HFFc6 (cell line): Measurements from ENCODE around the gene TBC1D3I. TPM values are rescaled to one million over a fixed set of nuclear protein-coding genes. Genes with fewer than 3 reads are reported as not detected.
"Not testable (repeated sequence)": the region's sequence is repeated elsewhere in the genome, so short reads cannot be mapped to it uniquely, and the experiment has no call there.

ENCODE experiments used
- DNase-seq: peaks from one replicate; pipeline ENCODE4 v3.0.0-alpha.2; 2018
- H3K27ac Mint-ChIP-seq: 2 replicates; pipeline ENCODE4 v1.8.0; 2020; ENCODE audit warnings: mild to moderate bottlenecking, mixed read lengths
- H3K27me3 Mint-ChIP-seq: 2 replicates; pipeline ENCODE4 v1.8.0; 2021; ENCODE audit warnings: mild to moderate bottlenecking, moderate library complexity, mixed read lengths; ENCODE audit not compliant: insufficient read depth
- H3K36me3 Mint-ChIP-seq: 2 replicates; pipeline ENCODE4 v1.8.0; 2021; ENCODE audit warnings: low read depth, mixed read lengths
- H3K4me1 Mint-ChIP-seq: 2 replicates; pipeline ENCODE4 v1.8.0; 2020; ENCODE audit warnings: low read depth, mixed read lengths
- H3K4me3 Mint-ChIP-seq: 2 replicates; pipeline ENCODE4 v1.8.0; 2020; ENCODE audit warnings: mild to moderate bottlenecking, moderate library complexity, mixed read lengths
- H3K9me3 Mint-ChIP-seq: 2 replicates; pipeline ENCODE4 v1.8.0; 2020; ENCODE audit warnings: mild to moderate bottlenecking, mixed read lengths
- long read RNA-seq: library from polyadenylated mRNA; unstranded; transcript quantifications from one replicate; pipeline ENCODE4 v2.0.0, GENCODE V29; 2019
- total RNA-seq, 6 experiments: library from RNA; stranded (reverse); fragmentation: NEBNext Ultra II Directional; extraction: Animal tissue kit (Norgen Biotek cat#: 25700); gene quantifications; 2 replicates in 1 of 6; 3 replicates in 5 of 6; pipeline ENCODE4 v1.2.3, GENCODE V29; 2021
- TF ChIP-seq, protein P1 (sequence below): fragments of 200-600 bp; sonication (generic); IDR thresholded peaks from 2 replicates; pipeline ENCODE4 v1.5.0; 2021; ENCODE audit warnings: antibody characterized with exemption, mild to moderate bottlenecking

The TBC1D3I gene
- under 1 TPM in 2 of 6 experiments, not detected in 4; 0.24 to 0.28 TPM for total RNA-seq
- long read RNA-seq = 0 reads

DNA sequence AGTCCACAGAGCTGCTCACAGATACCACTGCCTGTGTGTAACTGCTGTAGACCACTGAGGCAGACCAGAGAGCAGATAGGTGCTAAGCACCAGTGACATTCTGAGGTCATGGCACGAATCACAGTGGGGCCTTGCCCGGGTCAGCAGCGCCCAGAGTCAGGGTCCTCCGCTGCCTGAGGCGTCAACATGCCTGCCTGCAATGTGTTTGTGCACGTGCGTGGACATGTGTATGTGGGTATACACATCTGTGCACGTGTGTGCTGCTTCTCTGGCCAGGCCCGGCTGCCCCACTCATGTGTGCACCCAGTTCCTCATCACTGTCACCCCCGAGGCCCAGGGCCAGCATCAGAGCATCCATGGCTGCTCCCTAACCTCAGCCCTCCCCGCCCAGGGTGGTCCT is at the start of gene TBC1D3I:
Gene TBC1D3I, minus strand, starts transcription at position 101 of the 400 bp plus-strand sequence. CDS start 1,585 bp downstream, outside the sequence.
- not testable (repeated sequence) for H3K9me3 Mint-ChIP-seq, H3K27me3 Mint-ChIP-seq, H3K4me1 Mint-ChIP-seq, DNase-seq, H3K27ac Mint-ChIP-seq, H3K36me3 Mint-ChIP-seq, H3K4me3 Mint-ChIP-seq

DNA sequence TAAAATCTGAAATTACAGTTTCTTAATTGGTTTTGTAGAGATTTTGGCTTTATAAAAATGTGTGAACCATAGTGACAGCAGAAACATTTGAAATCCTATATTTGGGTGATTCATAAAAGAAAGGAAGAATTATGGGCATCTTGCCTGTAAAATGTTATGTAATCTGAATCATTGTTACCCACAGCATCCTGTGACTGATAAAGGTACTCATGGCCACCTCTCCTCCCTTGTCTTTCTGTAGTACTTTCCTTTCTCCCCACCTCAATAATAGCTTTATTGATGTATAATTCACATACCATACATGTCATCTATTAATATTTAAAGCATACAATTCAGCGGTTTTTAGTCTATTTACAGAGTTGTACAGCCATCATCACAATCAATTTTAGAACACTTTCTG is 30.8 kb upstream of the TBC1D3I start:
- not testable (repeated sequence) for H3K9me3 Mint-ChIP-seq, H3K4me1 Mint-ChIP-seq, H3K27me3 Mint-ChIP-seq, DNase-seq, H3K27ac Mint-ChIP-seq, H3K4me3 Mint-ChIP-seq, H3K36me3 Mint-ChIP-seq

DNA sequence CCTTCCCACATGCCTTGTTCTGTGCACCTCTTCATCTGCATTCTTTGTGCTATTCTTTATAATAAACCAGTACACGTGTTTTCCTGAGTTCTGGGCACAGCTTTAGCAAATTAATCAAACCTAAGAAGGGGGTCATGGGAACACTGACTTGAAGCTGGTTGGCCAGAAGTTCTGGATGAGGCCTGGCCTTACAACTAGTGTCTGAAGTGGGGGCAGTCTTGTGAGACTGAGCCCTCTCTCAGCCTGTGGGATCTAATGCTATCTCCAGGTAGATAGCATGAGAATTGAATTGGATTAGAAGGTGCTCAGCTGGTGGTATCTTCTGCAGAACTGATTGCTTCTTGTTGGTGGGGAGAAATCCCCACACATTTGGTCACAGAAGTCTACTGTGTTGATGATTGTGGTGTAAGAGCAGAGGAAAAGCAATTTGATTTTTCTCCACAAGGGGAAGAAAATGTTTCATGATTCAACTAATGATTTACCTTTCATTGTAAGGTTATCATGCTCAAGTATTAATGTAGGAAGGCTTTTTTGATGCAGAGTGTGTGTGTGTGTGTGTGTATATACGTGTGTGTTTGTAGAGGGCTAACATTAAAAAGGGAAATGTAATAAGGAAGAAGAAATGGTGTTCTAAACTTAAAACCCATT is 25.7 kb upstream of the TBC1D3I start:
- not testable (repeated sequence) for H3K27ac Mint-ChIP-seq, H3K36me3 Mint-ChIP-seq, H3K4me1 Mint-ChIP-seq, H3K4me3 Mint-ChIP-seq, H3K27me3 Mint-ChIP-seq, H3K9me3 Mint-ChIP-seq, DNase-seq

DNA sequence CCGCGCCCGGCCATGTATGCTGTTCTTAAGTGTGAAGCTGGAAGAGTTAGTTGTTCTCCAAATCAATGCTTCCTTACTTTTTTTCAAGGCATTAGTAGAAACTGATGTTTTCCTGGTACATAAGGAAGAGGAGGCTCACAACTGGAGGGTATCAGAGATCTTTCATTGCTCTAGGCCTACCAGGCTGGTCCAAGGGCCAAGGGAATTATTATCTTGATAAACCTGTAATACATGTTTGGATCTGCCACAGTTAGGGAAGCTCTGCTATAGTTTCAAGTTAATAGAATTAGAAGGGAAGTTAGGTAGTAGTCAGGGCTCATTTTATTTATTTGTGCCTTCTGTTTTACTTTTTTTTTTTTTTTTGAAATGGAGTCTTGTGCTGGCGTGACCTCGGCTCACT is 19.8 kb upstream of the TBC1D3I start:
- not testable (repeated sequence) for DNase-seq, H3K9me3 Mint-ChIP-seq, H3K4me1 Mint-ChIP-seq, H3K27me3 Mint-ChIP-seq, H3K27ac Mint-ChIP-seq, H3K36me3 Mint-ChIP-seq, H3K4me3 Mint-ChIP-seq

DNA sequence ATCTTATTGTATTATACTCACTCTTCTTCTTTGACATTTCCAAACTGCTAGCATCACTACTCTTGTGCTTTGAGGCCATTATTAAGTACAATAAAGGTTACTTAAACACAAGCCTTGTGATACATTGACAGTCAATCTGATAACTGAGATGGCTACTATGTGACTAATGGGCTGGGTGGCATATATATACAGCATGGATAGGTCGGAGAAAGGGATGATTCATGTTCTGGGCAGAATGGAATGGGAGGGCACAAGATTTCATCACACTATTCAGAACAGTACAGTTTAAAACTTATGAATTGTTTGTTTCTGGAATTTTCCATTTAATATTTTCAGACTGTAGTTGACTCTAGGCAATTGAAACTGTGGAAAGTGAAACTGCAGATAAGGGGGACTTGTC is 18.9 kb upstream of the TBC1D3I start:
- DNase-seq, H3K4me1 Mint-ChIP-seq, H3K4me3 Mint-ChIP-seq, H3K36me3 Mint-ChIP-seq, H3K27me3 Mint-ChIP-seq, H3K27ac Mint-ChIP-seq, H3K9me3 Mint-ChIP-seq: not testable (repeated sequence)

DNA sequence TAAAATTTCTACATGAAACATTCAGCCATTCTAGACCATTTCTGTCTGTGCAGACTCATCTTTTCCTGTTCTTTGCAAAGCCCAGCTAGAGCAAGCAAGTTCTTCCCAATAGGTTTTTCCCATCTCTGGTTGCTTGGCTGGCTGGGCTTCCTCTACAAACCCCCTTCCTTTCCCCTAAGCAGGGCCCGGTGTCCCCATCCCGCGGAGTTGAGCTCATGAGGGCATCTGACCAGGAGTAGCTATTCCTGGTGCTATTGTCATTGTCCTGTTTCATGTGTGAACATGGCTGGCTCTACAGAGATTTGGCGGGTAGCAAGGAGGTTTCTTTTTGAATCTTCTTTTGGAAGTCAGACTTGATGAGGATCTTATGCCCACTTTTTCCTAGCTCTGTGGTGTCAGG is 22.3 kb downstream of the TBC1D3I start:
- H3K4me1 Mint-ChIP-seq, H3K27me3 Mint-ChIP-seq, H3K4me3 Mint-ChIP-seq, H3K36me3 Mint-ChIP-seq, DNase-seq, H3K9me3 Mint-ChIP-seq, H3K27ac Mint-ChIP-seq: not testable (repeated sequence)

DNA sequence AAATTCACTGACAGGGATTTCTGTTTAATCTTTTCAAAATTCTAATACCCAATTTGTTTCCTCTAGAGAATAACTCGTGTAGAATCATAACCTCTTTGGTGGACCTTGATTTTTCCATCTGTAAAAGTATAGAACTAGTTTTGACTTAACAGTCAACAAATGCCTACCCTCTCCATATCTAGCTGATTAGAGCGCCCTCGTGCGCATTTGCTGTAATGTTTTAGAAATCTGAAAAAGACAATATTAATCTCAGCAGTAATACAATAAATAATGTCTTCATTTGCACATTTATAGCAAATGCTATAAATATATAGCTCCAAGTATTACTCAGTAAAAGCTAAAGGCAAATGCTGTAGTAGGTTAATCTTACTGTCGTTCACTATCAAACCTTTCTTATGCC is 34.7 kb downstream of the TBC1D3I start:
- H3K4me3 Mint-ChIP-seq, H3K4me1 Mint-ChIP-seq, H3K36me3 Mint-ChIP-seq, H3K27me3 Mint-ChIP-seq, H3K9me3 Mint-ChIP-seq, H3K27ac Mint-ChIP-seq: not testable (repeated sequence)
- DNase-seq = peak; percentile 7
- TF ChIP-seq, protein P1, sequence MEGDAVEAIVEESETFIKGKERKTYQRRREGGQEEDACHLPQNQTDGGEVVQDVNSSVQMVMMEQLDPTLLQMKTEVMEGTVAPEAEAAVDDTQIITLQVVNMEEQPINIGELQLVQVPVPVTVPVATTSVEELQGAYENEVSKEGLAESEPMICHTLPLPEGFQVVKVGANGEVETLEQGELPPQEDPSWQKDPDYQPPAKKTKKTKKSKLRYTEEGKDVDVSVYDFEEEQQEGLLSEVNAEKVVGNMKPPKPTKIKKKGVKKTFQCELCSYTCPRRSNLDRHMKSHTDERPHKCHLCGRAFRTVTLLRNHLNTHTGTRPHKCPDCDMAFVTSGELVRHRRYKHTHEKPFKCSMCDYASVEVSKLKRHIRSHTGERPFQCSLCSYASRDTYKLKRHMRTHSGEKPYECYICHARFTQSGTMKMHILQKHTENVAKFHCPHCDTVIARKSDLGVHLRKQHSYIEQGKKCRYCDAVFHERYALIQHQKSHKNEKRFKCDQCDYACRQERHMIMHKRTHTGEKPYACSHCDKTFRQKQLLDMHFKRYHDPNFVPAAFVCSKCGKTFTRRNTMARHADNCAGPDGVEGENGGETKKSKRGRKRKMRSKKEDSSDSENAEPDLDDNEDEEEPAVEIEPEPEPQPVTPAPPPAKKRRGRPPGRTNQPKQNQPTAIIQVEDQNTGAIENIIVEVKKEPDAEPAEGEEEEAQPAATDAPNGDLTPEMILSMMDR = peak; percentile 21; the same call in 1 of the 2 replicates

DNA sequence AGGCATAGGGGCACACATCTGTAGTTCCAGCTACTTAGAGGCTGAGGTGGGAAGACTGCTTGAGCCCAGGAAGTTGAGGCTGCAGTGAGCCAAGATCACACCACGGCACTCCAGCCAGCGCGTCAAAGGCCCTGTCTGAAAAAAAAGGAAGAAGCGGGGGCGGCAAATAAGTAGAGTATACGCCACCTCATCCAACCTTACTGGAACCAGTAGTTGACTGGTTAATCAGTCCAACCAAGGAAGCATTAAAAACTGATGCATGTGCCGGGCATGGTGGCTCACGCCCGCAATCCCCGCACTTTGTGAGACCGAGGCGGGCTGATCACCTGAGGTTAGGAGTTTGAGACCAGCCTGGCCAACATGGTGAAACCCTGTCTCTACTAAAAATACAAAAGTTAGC is 41.4 kb downstream of the TBC1D3I start:
- DNase-seq, H3K27ac Mint-ChIP-seq, H3K4me3 Mint-ChIP-seq, H3K36me3 Mint-ChIP-seq, H3K4me1 Mint-ChIP-seq, H3K27me3 Mint-ChIP-seq: not testable (repeated sequence)
- H3K9me3 Mint-ChIP-seq = peaks cover 12% of the 10 kb centered on the region; the same call in 1 of the 2 replicates

DNA sequence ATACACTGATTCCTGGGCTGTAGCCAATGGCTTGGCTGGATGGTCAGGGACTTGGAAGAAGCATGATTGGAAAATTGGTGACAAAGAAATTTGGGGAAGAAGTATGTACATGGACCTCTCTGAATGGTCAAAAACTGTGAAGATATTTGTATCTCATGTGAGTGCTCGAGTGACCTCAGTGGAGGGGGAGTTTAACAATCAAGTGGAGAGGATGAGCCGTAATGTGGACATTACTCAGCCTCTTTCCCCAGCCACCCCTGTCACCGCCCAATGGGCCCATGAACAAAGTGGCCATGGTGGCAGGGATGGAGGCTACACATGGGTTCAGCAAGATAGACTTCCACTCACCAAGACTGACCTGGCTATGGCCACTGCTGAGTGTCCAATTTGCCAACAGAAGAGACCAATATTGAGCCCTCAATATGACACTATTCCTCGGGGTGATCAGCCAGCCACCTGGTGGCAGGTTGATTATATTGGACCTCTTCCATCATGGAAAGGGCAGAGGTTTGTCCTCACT is 42.7 kb downstream of the TBC1D3I start:
- not testable (repeated sequence) for H3K27ac Mint-ChIP-seq, H3K36me3 Mint-ChIP-seq, H3K4me1 Mint-ChIP-seq, DNase-seq, H3K4me3 Mint-ChIP-seq, H3K27me3 Mint-ChIP-seq
- H3K9me3 Mint-ChIP-seq = peaks cover 12% of the 10 kb centered on the region; the same call in 1 of the 2 replicates

DNA sequence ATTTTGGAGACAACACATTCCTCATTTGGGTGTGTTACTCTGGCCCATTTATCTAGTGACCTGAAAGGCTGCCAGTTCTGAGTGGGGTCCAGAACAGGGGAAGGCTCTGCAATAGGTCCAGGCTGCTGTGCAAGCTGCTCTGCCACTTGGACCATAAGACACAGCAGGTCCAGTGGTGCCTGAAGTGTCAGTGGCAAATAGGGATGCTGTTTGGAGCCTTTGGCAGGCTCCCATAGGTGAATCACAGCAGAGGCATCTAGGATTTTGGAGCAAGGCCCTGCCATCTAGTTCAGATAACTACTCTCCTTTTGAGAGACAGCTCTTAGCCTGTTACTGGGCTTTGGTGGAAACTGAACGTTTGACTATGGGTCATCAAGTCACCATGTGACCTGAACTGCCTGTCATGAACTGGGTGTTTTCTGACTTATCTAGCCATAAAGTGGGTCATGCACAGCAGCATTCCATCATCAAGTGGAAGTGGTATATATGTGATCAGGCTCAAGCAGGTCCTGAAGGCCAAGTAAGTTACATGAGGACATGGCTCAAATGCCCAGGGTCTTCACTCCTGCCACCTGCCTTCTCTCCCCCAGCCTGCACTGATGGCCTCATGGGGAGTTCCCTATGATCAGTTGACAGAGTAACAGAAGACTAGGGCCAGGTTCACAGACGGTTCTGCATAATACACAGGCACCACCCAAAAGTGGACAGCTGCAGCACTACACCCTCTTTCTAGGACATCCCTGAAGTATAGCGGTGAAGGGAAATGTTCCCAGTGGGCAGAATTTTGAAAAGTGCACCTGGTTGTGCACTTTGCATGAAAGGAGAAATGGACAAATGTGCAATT is 43.4 kb downstream of the TBC1D3I start:
- H3K36me3 Mint-ChIP-seq, H3K27me3 Mint-ChIP-seq, H3K4me1 Mint-ChIP-seq, H3K4me3 Mint-ChIP-seq, DNase-seq, H3K27ac Mint-ChIP-seq: not testable (repeated sequence)
- H3K9me3 Mint-ChIP-seq = peaks cover 12% of the 10 kb centered on the region; the same call in 1 of the 2 replicates

DNA sequence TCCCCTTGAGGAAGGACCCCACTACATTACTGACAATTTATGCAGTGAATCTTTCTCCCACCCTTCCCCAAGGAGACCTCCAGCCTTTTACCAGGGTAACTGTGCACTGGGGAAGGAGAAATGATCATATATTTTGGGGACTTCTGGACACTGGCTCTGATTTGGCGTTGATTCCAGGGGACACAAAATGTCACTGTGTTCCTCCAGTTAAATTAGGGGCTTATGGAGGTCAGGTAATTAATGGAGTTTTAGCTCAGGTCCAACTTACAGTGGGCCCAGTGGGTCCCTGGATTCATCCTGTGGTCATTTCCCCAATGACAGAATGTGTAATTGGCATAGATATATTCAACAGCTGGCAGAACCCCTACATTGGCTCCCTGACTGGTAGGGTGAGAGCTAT is 44.8 kb downstream of the TBC1D3I start:
- H3K4me3 Mint-ChIP-seq, DNase-seq, H3K36me3 Mint-ChIP-seq, H3K4me1 Mint-ChIP-seq, H3K27me3 Mint-ChIP-seq, H3K27ac Mint-ChIP-seq: not testable (repeated sequence)
- H3K9me3 Mint-ChIP-seq = peaks cover 12% of the 10 kb centered on the region; the same call in 1 of the 2 replicates

DNA sequence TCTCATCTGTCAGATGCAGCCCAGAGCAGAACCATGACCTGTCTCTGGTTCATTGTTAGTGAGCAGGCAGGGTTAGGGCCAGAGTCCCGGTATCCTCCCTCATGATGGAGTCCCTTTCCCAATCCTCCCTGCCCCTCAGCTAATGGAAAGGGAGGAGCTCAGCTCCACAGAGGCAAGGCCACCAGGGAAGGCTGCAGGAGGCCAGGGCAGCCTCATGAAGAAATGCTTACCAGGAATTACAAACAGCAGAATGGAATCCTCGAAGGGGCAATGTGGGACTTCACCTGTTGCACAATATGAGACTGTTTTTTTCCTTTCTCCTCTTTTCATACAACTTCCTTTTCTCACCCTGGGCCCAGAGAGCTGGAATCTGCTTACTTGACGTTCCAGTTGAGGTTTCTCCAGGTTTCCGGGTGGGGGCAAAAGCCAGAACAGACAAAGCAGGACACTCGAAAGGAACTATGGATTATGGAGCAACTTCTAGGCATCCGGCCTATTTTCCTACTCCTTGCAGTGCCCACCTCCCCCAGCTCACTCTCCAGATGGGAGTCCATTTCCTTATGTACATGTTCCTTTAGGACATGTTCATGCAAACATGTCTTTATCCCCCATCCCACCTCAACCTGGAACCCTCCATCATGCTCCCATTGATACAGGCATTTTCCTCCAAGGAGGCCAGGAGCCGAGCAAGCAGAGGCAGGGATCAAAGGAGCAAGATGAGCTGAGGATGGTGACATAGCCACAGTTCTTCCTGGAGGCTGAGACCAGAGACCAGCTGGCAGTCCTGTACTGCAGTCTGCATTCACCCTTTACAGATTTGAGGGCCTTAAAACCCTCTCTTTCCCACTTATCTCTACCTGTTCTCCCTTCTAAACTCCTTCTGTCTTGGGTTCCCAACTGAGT is 48.7 kb downstream of the TBC1D3I start:
- H3K4me1 Mint-ChIP-seq, DNase-seq, H3K27me3 Mint-ChIP-seq, H3K36me3 Mint-ChIP-seq, H3K4me3 Mint-ChIP-seq, H3K27ac Mint-ChIP-seq: not testable (repeated sequence)
- H3K9me3 Mint-ChIP-seq = peaks cover 12% of the 10 kb centered on the region; the same call in 1 of the 2 replicates
